IPS-15b (cell line): ENCODE results near the gene LCN15.
"Not testable (repeated sequence)": the region's sequence is repeated elsewhere in the genome, so short reads cannot be mapped to it uniquely, and the experiment has no call there.

Experiments
- H3K27me3 ChIP-seq: one replicate; pipeline ENCODE4 v1.6.1; 2013; ENCODE audit warnings: low read length; ENCODE audit not compliant: control insufficient read depth, insufficient read depth
- H3K36me3 ChIP-seq: one replicate; pipeline ENCODE4 v1.6.1; 2013; ENCODE audit warnings: low read length; ENCODE audit not compliant: control insufficient read depth, insufficient read depth
- H3K4me1 ChIP-seq: one replicate; pipeline ENCODE4 v1.6.1; 2013; ENCODE audit warnings: mild to moderate bottlenecking, low read length; ENCODE audit not compliant: control insufficient read depth, insufficient read depth
- H3K4me3 ChIP-seq: one replicate; pipeline ENCODE4 v1.5.1; 2013; ENCODE audit warnings: low read depth, low read length
- H3K9ac ChIP-seq: one replicate; pipeline ENCODE4 v1.6.1; 2013; ENCODE audit warnings: low read depth, mild to moderate bottlenecking, low read length
- H3K9me3 ChIP-seq: one replicate; pipeline ENCODE4 v1.6.1; 2013; ENCODE audit warnings: mild to moderate bottlenecking, low read length; ENCODE audit not compliant: control insufficient read depth, insufficient read depth

Gene LCN15

GRCh38 chr9:136756836-136757235, 7.5 kb downstream of the LCN15 start:
- Histone ChIP-seq H3K4me1 (no peaks in the 10 kb centered on the region), H3K36me3 (no peaks in the 10 kb centered on the region), H3K27me3 (no peaks in the 10 kb centered on the region), H3K9me3 (no peaks in the 10 kb centered on the region), H3K9ac (no peak overlapping the region), H3K4me3 (no peak overlapping the region)

GRCh38 chr9:136756134-136756438, 8.2 kb downstream of the LCN15 start:
- no peaks in the 10 kb centered on the region for H3K4me1 ChIP-seq
- no peak overlapping the region for H3K4me3 ChIP-seq
- no peaks in the 10 kb centered on the region for H3K27me3 ChIP-seq
- no peaks in the 10 kb centered on the region for H3K36me3 ChIP-seq
- no peaks in the 10 kb centered on the region for H3K9me3 ChIP-seq
- no peak overlapping the region for H3K9ac ChIP-seq

GRCh38 chr9:136755302-136756133, 8.8 kb downstream of the LCN15 start:
- not testable (repeated sequence) for H3K9ac ChIP-seq, H3K4me1 ChIP-seq, H3K27me3 ChIP-seq, H3K36me3 ChIP-seq, H3K4me3 ChIP-seq, H3K9me3 ChIP-seq

GRCh38 chr9:136754626-136755301, 9.6 kb downstream of the LCN15 start:
- H3K27me3 ChIP-seq = no peaks in the 10 kb centered on the region
- H3K4me1 ChIP-seq = no peaks in the 10 kb centered on the region

GRCh38 chr9:136754059-136754572, 10.2 kb downstream of the LCN15 start:
- Histone ChIP-seq H3K9me3 (no peaks in the 10 kb centered on the region), H3K4me3 (no peak overlapping the region), H3K4me1 (no peaks in the 10 kb centered on the region), H3K9ac (no peak overlapping the region), H3K36me3 (no peaks in the 10 kb centered on the region), H3K27me3 (no peaks in the 10 kb centered on the region)

More at GRCh38 chr9:136754626-136755301, 9.6 kb downstream of the LCN15 start:
- Histone ChIP-seq H3K36me3 (no peaks in the 10 kb centered on the region), H3K9me3 (no peaks in the 10 kb centered on the region), H3K9ac (no peak overlapping the region), H3K4me3 (no peak overlapping the region)

- no peaks in the 10 kb centered on the region for H3K4me1 ChIP-seq
- H3K36me3 ChIP-seq = no peaks in the 10 kb centered on the region
- no peaks in the 10 kb centered on the region for H3K9me3 ChIP-seq
- H3K9ac ChIP-seq = no peak overlapping the region
- no peak overlapping the region for H3K4me3 ChIP-seq
- H3K27me3 ChIP-seq = no peaks in the 10 kb centered on the region
These were observed 10.8 kb downstream of the LCN15 start for GRCh38 chr9:136753371-136754058.

GRCh38 chr9:136751814-136752213, 12.5 kb downstream of the LCN15 start:
- H3K36me3 ChIP-seq = no peaks in the 10 kb centered on the region
- H3K9me3 ChIP-seq = no peaks in the 10 kb centered on the region
- H3K4me1 ChIP-seq = no peaks in the 10 kb centered on the region
- H3K9ac ChIP-seq = no peak overlapping the region
- H3K27me3 ChIP-seq = no peaks in the 10 kb centered on the region
- H3K4me3 ChIP-seq = no peak overlapping the region

GRCh38 chr9:136751244-136751643, 13.1 kb downstream of the LCN15 start:
- Histone ChIP-seq H3K27me3 (no peaks in the 10 kb centered on the region), H3K4me3 (no peak overlapping the region), H3K4me1 (no peaks in the 10 kb centered on the region), H3K9me3 (no peaks in the 10 kb centered on the region), H3K9ac (no peak overlapping the region), H3K36me3 (no peaks in the 10 kb centered on the region)

GRCh38 chr9:136750526-136750925, 13.8 kb downstream of the LCN15 start:
- H3K27me3 ChIP-seq = no peaks in the 10 kb centered on the region
- H3K9ac ChIP-seq = no peak overlapping the region
- no peak overlapping the region for H3K4me3 ChIP-seq
- H3K4me1 ChIP-seq = no peaks in the 10 kb centered on the region
- H3K9me3 ChIP-seq = no peaks in the 10 kb centered on the region
- H3K36me3 ChIP-seq = no peaks in the 10 kb centered on the region

GRCh38 chr9:136748666-136749611, 15.4 kb downstream of the LCN15 start:
- H3K9ac ChIP-seq = no peak overlapping the region
- H3K9me3 ChIP-seq = no peaks in the 10 kb centered on the region
- no peaks in the 10 kb centered on the region for H3K27me3 ChIP-seq
- no peak overlapping the region for H3K4me3 ChIP-seq
- no peaks in the 10 kb centered on the region for H3K4me1 ChIP-seq
- no peaks in the 10 kb centered on the region for H3K36me3 ChIP-seq

GRCh38 chr9:136748201-136748600, 16.1 kb downstream of the LCN15 start, which contains the start of gene LCN6:
Gene LCN6 (minus strand): TSS chr9:136748525. CDS start chr9:136748483, 42 bp downstream.
- H3K36me3 ChIP-seq = no peaks in the 10 kb centered on the region
- H3K9me3 ChIP-seq = no peaks in the 10 kb centered on the region
- H3K4me3 ChIP-seq = no peak within 1 kb of the TSS
- H3K27me3 ChIP-seq = no peaks in the 10 kb centered on the region
- no peak within 1 kb of the TSS for H3K9ac ChIP-seq
- H3K4me1 ChIP-seq = no peaks in the 10 kb centered on the region
